Measurements from ENCODE around the gene UBE2Q2.
"Not testable (repeated sequence)": the region's sequence is repeated elsewhere in the genome, so short reads cannot be mapped to it uniquely, and the experiment has no call there.

UBE2Q2 gene

GRCh38 chr15:75864213-75865059, 21.2 kb downstream of the UBE2Q2 start:
- DNase-seq (ENCODE audit: low read depth), result no peak

GRCh38 chr15:75866045-75866444, 22.8 kb downstream of the UBE2Q2 start:
- not testable (repeated sequence) for DNase-seq (ENCODE audit: low read depth)

GRCh38 chr15:75866916-75867315, 23.7 kb downstream of the UBE2Q2 start:
- DNase-seq (ENCODE audit: low read depth), result no peak

GRCh38 chr15:75867449-75867848, 24.2 kb downstream of the UBE2Q2 start:
- DNase-seq (ENCODE audit: low read depth), result no peak

- no peak for DNase-seq (ENCODE audit: low read depth)
These were observed 24.8 kb downstream of the UBE2Q2 start for GRCh38 chr15:75868019-75868418.

- no peak for DNase-seq (ENCODE audit: low read depth)
These were observed 26.2 kb downstream of the UBE2Q2 start for GRCh38 chr15:75869446-75869845.

GRCh38 chr15:75871589-75871988, 28.3 kb downstream of the UBE2Q2 start:
- not testable (repeated sequence) for DNase-seq (ENCODE audit: low read depth)

- DNase-seq (ENCODE audit: low read depth), result no peak
These were observed 29.2 kb downstream of the UBE2Q2 start for GRCh38 chr15:75872403-75872990.

GRCh38 chr15:75884041-75884440, 40.8 kb downstream of the UBE2Q2 start:
- no peak for DNase-seq (ENCODE audit: low read depth)

- no peak for DNase-seq (ENCODE audit: low read depth)
These were observed 43.9 kb downstream of the UBE2Q2 start for GRCh38 chr15:75887178-75887577.

GRCh38 chr15:75891895-75892294, 48.6 kb downstream of the UBE2Q2 start:
- peak; percentile 58 for DNase-seq (ENCODE audit: low read depth)

- DNase-seq (ENCODE audit: low read depth), result no peak
These were observed 52.5 kb downstream of the UBE2Q2 start for GRCh38 chr15:75895731-75896130.

- DNase-seq (ENCODE audit: low read depth), result no peak
These were observed 57.3 kb downstream of the UBE2Q2 start for GRCh38 chr15:75900577-75900976.

- no peak for DNase-seq (ENCODE audit: low read depth)
These were observed 58.9 kb downstream of the UBE2Q2 start for GRCh38 chr15:75902129-75902557.

GRCh38 chr15:75903331-75904239, 60.3 kb downstream of the UBE2Q2 start, which contains the start of gene FBXO22:
Gene FBXO22 (plus strand): TSS chr15:75903878. CDS start chr15:75903964, 86 bp downstream.
- DNase-seq (ENCODE audit: low read depth), result peak; percentile 76

GRCh38 chr15:75905231-75905630, 62.0 kb downstream of the UBE2Q2 start:
- DNase-seq (ENCODE audit: low read depth), result no peak

- DNase-seq (ENCODE audit: low read depth), result not testable (repeated sequence)
These were observed 67.1 kb downstream of the UBE2Q2 start for GRCh38 chr15:75910355-75910754.

- no peak for DNase-seq (ENCODE audit: low read depth)
These were observed 73.7 kb downstream of the UBE2Q2 start for GRCh38 chr15:75916978-75917377.

GRCh38 chr15:75918135-75918534, 74.9 kb downstream of the UBE2Q2 start:
- no peak for DNase-seq (ENCODE audit: low read depth)

GRCh38 chr15:75920079-75920478, 76.8 kb downstream of the UBE2Q2 start:
- DNase-seq (ENCODE audit: low read depth), result no peak

- peak; percentile 58 for DNase-seq (ENCODE audit: low read depth)
These were observed 78.8 kb downstream of the UBE2Q2 start for GRCh38 chr15:75921732-75922703.
